HUES6 (cell line): ENCODE results near the gene NCS1.

Experiments used
- H3K27ac ChIP-seq: 2 replicates; pipeline ENCODE4 v1.7.0; 2013; ENCODE audit warnings: low read depth, mild to moderate bottlenecking, low read length, inconsistent platforms
- H3K27me3 ChIP-seq: 2 replicates; pipeline ENCODE4 v1.6.1; 2013; ENCODE audit warnings: low read length; ENCODE audit not compliant: control insufficient read depth, insufficient read depth
- H3K36me3 ChIP-seq: 2 replicates; pipeline ENCODE4 v1.6.1; 2013; ENCODE audit warnings: low read length; ENCODE audit not compliant: control insufficient read depth, insufficient read depth
- H3K4me1 ChIP-seq: 2 replicates; pipeline ENCODE4 v1.6.1; 2013; ENCODE audit warnings: low read length; ENCODE audit not compliant: control insufficient read depth, insufficient read depth
- H3K4me3 ChIP-seq: 2 replicates; pipeline ENCODE4 v1.5.1; 2013; ENCODE audit warnings: low read depth, low read length
- H3K9ac ChIP-seq: one replicate; pipeline ENCODE4 v1.6.1; 2013; ENCODE audit warnings: mild to moderate bottlenecking, low read length
- H3K9me3 ChIP-seq: 2 replicates; pipeline ENCODE4 v1.6.1; 2013; ENCODE audit warnings: low read depth, low read length; ENCODE audit not compliant: control insufficient read depth, insufficient read depth

Gene NCS1

GRCh38 chr9:130138171-130138653 lies 34.0 kb upstream of the NCS1 start:
- H3K27ac ChIP-seq: peak overlapping the region; percentile 14; the same call in 1 of the 2 replicates
- 0 out of 2 replicates have a peak overlapping the region, but pooled peaks have one; percentile 9 for H3K4me3 ChIP-seq
- no peaks in the 10 kb centered on the region for H3K27me3 ChIP-seq
- peak overlapping the region; percentile 29 for H3K9ac ChIP-seq
- peaks cover 38% of the 10 kb centered on the region for H3K4me1 ChIP-seq
- no peaks in the 10 kb centered on the region for H3K9me3 ChIP-seq
- H3K36me3 ChIP-seq: 0 out of 2 replicates have a peak, but pooled peaks cover 2% of the 10 kb centered on the region

DNA sequence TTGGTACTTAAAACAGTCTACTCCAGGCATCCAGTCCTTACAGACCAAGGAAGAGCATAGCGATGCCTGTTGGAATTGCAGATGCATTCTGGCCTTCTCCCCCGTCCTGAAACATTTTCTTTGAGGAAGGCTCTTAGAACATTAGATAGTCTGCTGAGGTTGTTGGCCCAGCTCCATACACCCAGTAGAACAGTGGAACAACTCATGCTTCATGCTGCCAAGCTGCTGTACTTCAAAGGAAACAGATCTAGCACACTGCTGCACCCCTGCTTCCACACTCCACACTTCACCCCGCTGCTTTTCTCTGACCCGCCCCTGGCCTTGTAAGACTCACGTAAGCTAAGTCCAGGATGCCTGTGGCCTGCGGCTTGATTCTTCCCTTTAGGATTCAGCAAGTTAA lies 33.4 kb upstream of the NCS1 start:
- no peaks in the 10 kb centered on the region for H3K27me3 ChIP-seq
- no peak overlapping the region for H3K9ac ChIP-seq
- H3K36me3 ChIP-seq: 0 out of 2 replicates have a peak, but pooled peaks cover 2% of the 10 kb centered on the region
- H3K27ac ChIP-seq: no peak overlapping the region
- peaks cover 44% of the 10 kb centered on the region for H3K4me1 ChIP-seq
- no peak overlapping the region for H3K4me3 ChIP-seq
- H3K9me3 ChIP-seq: no peaks in the 10 kb centered on the region

DNA sequence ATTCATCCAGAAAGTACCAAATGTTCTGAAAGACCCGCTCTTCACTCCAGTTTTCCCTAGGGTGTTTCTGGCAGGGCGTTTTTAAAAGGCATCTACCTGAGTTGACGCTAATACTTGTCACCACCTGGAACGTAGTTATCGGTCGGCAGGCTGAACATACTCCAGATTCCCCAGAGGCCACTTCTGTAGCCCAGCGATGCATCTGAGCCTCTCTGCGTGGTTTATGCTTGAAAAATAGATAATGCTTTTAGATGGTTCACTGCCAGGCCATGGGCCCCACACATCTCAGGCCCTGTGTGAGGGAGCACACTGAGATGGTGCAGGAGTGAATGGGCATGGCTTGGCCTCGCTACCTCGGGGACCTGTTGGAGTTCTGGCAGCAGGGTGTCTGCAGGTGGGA lies 33.0 kb upstream of the NCS1 start:
- Histone ChIP-seq H3K27me3 (no peaks in the 10 kb centered on the region), H3K36me3 (0 out of 2 replicates have a peak, but pooled peaks cover 2% of the 10 kb centered on the region), H3K9ac (no peak overlapping the region), H3K9me3 (no peaks in the 10 kb centered on the region), H3K4me3 (no peak overlapping the region), H3K4me1 (peaks cover 45% of the 10 kb centered on the region), H3K27ac (no peak overlapping the region)

GRCh38 chr9:130140706-130141105 lies 31.5 kb upstream of the NCS1 start:
- Histone ChIP-seq H3K9ac (no peak overlapping the region), H3K4me1 (peaks cover 45% of the 10 kb centered on the region), H3K27ac (no peak overlapping the region), H3K4me3 (no peak overlapping the region), H3K36me3 (no peaks in the 10 kb centered on the region), H3K27me3 (no peaks in the 10 kb centered on the region), H3K9me3 (no peaks in the 10 kb centered on the region)

DNA sequence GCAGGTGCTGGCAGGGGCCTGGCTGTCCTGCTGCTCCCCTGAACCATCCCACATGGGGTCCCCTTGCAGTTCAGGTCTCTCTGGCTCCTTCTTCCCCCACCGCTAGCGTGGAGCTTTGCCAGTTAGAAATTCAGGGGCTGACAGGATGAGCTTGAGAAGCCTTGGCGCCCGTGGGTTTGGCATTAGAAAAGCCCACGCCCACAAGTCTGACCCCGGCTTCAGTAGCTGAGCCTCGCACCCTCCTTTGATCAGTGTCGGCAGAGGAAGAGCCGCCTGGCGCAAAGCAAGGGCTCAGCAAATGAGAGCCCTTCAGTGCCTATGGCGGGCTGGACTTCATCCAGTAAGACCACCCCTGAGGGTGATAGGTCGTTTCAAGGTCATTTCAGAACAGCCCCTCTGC lies 30.1 kb upstream of the NCS1 start:
- H3K27me3 ChIP-seq: no peaks in the 10 kb centered on the region
- no peak overlapping the region for H3K27ac ChIP-seq
- H3K9me3 ChIP-seq: no peaks in the 10 kb centered on the region
- peaks cover 40% of the 10 kb centered on the region for H3K4me1 ChIP-seq
- H3K4me3 ChIP-seq: no peak overlapping the region
- H3K9ac ChIP-seq: no peak overlapping the region
- no peaks in the 10 kb centered on the region for H3K36me3 ChIP-seq

DNA sequence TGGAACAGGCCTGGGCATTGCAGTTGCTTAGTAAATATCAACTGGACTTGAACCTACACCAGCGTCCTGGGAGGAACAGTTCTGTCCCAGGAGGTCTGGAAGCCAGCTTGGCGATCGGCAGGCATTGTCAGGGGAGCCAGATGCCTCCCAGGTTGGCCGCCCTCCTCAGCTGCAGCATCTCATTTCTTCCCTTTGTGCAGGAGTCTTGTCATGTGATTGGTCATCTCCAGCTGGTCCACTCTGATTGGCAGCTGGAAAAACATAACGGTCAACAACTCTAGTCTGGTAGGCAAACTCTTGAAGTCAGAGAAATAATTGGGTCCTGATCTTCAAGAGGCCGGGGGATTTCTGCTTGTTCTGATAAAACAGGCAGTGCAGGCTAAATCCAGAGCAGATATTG lies 29.6 kb upstream of the NCS1 start:
- H3K27me3 ChIP-seq: no peaks in the 10 kb centered on the region
- H3K36me3 ChIP-seq: no peaks in the 10 kb centered on the region
- no peaks in the 10 kb centered on the region for H3K9me3 ChIP-seq
- no peak overlapping the region for H3K4me3 ChIP-seq
- H3K9ac ChIP-seq: no peak overlapping the region
- H3K27ac ChIP-seq: no peak overlapping the region
- peaks cover 35% of the 10 kb centered on the region for H3K4me1 ChIP-seq

- no peaks in the 10 kb centered on the region for H3K27me3 ChIP-seq
- H3K9me3 ChIP-seq: no peaks in the 10 kb centered on the region
- H3K4me1 ChIP-seq: peaks cover 29% of the 10 kb centered on the region
- H3K4me3 ChIP-seq: no peak overlapping the region
- no peak overlapping the region for H3K27ac ChIP-seq
- H3K36me3 ChIP-seq: no peaks in the 10 kb centered on the region
- H3K9ac ChIP-seq: no peak overlapping the region
Observed at GRCh38 chr9:130143279-130143893, 28.8 kb upstream of the NCS1 start.

DNA sequence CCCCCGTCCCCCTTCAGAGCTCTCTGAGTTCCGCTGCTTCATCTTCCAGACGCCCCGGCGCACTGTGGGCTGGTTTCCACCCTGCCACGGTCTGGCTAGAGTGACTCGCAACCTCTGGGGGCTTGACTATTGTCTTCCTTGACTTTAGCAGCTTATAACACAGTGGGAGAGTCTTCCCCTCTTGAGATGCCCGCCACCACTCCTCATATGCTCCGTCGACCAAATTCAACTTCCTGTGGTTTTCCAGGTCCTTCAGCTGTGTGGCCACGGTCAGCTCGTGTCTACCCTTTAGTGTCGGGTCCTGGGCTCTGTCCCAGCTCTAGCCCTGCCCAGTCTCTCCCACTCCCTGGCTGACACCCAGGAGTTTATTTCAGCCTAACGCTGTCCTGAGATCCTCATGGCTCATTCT lies 28.2 kb upstream of the NCS1 start:
- Histone ChIP-seq H3K4me1 (peaks cover 23% of the 10 kb centered on the region), H3K27me3 (no peaks in the 10 kb centered on the region), H3K4me3 (no peak overlapping the region), H3K27ac (no peak overlapping the region), H3K9ac (no peak overlapping the region), H3K36me3 (no peaks in the 10 kb centered on the region), H3K9me3 (no peaks in the 10 kb centered on the region)

DNA sequence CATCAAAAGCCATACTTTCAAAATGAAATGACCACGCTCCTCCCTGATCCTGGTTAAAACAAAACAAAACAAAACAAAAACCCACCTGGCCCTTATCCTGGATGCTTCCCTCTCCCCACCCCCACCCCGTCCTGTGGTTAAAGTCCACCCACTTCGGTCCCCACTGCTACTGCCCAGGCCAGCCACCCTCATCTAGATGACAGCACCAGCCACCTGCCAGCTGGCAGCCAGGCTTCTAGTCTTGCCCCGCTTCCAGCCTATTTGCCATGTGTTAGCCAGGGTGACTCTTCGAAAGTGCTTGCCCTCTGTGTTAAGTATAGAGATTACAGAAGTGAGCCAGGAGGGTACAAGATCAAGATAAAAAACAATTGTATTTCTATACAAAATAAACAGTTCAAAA lies 27.5 kb upstream of the NCS1 start:
- Histone ChIP-seq H3K9ac (no peak overlapping the region), H3K27ac (no peak overlapping the region), H3K4me3 (no peak overlapping the region), H3K36me3 (no peaks in the 10 kb centered on the region), H3K4me1 (peaks cover 16% of the 10 kb centered on the region), H3K9me3 (no peaks in the 10 kb centered on the region), H3K27me3 (no peaks in the 10 kb centered on the region)

GRCh38 chr9:130145658-130146057 lies 26.5 kb upstream of the NCS1 start:
- Histone ChIP-seq H3K36me3 (no peaks in the 10 kb centered on the region), H3K9me3 (no peaks in the 10 kb centered on the region), H3K9ac (no peak overlapping the region), H3K4me1 (peaks cover 16% of the 10 kb centered on the region), H3K27ac (no peak overlapping the region), H3K27me3 (no peaks in the 10 kb centered on the region), H3K4me3 (no peak overlapping the region)

DNA sequence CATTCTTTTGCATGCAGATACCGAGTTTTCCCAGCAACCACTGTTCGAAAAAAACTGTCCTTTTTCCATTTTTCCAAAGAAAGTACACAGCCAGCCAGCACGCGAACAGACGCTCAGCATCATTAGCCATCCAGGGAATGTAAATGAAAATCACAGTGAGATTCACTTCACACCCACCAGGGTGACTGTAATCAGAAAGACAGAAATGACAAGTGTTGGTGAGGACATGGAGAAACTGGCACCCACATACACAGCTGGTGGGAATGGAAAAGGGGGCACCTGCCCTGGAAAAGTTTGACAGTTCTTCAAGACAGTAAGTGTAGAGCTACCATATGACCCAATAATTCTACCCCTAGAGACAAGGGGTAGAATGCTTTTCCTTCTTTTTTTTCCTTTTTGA lies 25.0 kb upstream of the NCS1 start:
- Histone ChIP-seq H3K9me3 (no peaks in the 10 kb centered on the region), H3K9ac (no peak overlapping the region), H3K4me3 (no peak overlapping the region), H3K27me3 (no peaks in the 10 kb centered on the region), H3K4me1 (peaks cover 20% of the 10 kb centered on the region), H3K27ac (no peak overlapping the region), H3K36me3 (no peaks in the 10 kb centered on the region)
